HG02970 (cell line): ENCODE measurements around the gene TANK.
"Not testable (repeated sequence)": the region's sequence is repeated elsewhere in the genome, so short reads cannot be mapped to it uniquely, and the experiment has no call there.

Experiments used
- ATAC-seq: cut with Tn5 transposase; IDR thresholded peaks from one replicate; pipeline ENCODE4 v1.9.1; 2021; ENCODE audit warnings: mild to moderate bottlenecking, moderate library complexity, moderate number of reproducible peaks; ENCODE audit not compliant: unreplicated experiment, low FRiP score

TANK gene

GRCh38 chr2:161165811-161166210, 5.6 kb downstream of the TANK start:
- ATAC-seq, result no peak

DNA sequence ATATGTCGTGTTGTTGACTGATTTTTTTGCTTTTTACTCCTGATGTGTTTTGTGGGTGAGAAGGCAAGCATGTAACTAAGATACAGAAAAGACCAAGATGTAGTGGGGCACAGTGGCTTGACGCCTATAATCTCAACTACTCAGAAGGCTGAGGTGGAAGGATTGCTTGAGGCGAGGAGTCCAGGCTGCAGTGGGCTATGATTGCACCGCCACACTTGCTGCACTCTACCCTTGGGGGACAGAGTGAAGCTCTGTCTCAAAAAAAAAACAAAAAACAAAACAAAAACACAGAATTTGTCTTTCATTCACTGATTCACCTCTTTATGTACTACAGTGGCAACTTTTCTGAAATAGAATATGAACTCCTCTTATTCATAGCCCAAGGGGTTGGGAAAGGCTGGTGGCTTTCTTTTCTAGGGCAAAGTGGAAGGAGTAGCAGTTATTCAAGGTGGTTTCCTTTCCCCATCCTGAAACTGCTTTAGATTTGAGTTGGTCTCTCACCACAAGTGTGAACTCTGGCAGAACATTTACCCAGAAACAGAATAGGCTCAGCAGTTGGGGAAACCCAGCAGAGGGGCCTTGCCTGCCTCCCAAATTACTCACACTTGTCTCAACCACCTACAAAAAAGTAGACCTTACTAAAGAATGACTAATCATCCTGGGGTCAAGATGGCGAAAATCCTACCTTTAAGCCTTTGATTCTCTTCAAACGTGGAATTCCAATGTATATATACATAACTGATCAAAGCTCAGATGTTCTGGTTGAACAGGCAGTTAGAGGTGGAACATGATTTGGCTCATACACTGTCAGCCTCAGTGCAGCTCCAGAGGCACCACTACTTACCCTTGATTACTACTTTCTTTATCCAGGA, 6.5 kb downstream of the TANK start:
- ATAC-seq, result peak; percentile 78

DNA sequence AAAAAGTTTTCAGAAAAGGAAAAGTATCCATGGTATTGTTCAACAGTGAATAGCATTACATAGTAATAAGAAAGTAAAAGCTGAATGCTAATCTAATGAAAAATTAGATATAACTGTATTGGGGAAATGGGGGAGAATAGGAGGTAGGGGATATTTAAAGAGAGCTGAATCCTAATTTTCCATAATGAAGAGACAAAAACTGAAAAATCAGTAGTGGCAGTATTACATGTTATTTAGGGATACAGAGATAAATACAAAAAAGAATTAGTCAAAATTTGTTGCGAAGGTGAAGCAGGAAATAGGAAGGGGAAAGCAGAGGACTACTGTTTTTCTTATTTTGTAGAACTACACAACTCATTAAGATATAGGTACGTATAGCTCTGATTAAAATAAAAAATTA, 9.1 kb downstream of the TANK start:
- no peak for ATAC-seq

DNA sequence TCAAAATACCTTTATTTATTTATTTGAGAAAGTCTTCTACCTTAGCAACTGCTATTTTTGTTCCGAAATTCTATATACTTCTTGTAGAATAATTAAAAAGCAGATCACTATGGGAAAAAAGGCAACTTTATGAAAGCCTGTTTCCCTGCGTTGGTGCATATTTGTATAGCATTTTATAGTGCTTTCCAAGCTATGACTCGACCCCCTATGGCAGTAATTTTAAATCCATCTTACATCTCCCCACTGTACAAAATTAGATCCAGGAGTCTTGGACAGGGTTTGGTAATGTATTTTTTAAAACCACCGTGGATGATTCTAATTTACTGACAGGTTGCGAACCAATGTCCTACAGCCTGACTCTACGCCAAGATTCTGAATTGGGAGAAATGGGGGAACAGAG, 10.1 kb downstream of the TANK start:
- ATAC-seq, result no peak

DNA sequence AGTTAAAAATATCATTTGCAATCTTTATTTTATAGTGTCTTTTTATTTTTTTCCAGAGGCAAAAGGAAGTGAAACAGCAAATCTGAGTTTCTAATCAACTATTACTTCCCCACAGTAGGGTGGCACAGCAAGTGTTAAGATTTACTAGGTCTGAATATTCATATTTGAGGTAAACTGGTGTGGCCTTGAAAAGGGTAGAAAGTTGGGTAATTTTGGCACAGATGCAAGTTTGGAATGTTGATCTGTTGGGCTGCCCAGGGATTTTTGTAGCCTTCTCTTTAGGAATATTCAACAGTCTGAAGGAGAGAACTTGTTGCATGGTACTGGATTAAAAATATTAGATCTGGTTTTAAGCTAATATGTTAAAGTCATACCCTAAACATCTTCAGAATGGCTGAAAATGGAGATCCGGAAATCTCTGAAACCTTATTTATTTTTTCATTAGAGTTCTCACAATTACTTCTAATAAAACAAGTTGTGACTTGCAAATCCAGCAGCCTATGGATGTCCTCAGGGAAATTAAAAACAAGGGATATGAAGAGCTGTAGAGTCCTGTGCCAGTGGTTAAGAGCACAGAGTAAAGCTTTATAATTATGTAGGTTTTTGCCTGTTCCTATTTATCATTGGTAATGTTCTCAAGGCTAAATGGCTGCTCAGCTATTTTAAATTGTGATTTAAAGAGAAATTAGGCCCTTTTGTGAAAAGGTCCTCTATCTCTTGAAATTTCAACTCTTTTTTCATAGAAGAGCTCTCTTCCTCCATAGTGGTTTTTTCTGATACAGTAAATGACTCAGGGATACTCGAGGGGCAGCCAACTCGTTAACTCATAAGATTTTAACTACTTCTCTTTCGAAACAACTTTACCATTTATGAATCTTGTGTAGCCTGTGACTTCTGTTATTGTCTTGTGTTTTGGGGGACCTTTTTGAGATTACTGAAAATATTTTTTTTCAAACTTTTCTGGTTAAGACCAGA, 11.0 kb downstream of the TANK start:
- no peak for ATAC-seq

DNA sequence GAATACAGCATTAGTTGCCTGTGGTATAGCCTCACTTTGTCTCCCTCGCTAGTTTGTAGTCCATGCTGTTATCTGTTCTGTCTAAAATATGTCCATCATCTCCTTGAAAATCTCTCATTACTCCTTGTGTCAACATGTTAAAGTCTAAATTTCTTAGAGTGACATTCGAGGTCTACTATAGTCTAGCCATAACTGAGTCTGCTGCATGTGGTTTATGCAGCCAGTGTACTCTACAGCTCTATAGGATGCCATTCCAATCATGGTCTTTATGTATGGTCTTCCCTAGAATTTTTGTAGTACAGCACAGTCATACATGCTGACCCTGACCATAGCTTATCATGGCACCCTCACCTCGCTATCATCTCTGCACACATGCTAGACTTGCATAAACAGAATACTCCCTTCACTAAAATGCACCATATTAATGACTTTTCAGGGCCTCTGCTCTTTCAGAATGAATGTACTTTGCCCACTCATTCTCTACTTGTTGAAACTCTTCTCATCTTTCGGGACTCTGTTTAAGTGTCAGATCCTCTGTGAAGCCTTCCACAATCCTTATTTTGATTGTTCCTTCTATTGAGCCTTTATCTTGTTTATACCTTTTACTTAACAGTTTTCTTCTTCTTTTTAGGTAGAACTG, 12.8 kb downstream of the TANK start:
- no peak for ATAC-seq

- no peak for ATAC-seq
These were observed 13.4 kb downstream of the TANK start for GRCh38 chr2:161173541-161174194.

DNA sequence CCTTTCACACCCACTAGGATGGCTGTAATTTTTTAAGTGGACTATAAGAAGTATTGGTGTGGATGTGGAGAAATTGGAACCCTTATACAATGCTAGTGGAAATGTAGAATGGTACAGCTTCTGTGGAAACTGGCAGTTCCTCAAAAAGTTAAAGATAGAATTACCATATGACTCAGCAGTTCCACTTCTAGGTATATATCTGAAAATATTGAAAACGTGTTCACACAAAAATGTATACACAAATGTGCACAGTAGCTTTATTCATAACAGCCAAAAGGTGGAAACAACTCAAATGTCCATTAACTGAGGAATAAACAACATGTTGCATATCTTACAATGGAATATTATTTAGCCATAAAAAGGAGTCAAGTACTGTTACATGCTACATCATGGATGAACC, 17.7 kb downstream of the TANK start:
- ATAC-seq, result no peak

GRCh38 chr2:161178756-161179155, 18.5 kb downstream of the TANK start:
- no peak for ATAC-seq

DNA sequence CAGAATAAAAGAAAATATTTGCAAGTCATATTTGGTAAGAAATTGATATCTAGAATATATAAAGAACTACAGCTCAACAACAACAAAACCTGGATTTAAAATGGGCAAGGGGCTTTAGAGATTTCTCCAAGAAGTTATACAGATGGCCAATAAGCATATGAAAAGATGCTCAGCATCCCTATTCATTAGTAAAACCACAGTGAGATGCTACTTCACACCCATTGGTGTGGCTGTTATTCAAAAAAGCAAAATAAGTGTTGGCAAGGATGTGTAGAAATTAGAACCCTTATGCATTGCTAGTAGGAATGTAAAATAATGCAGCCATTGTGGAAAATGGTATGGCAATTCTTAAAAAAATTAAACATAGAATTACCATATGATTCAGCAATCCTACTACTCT, 29.8 kb downstream of the TANK start:
- no peak for ATAC-seq

GRCh38 chr2:161195602-161196001, 35.4 kb downstream of the TANK start:
- not testable (repeated sequence) for ATAC-seq

- peak; percentile 55 for ATAC-seq
These were observed 39.9 kb downstream of the TANK start for GRCh38 chr2:161199912-161200701.

- no peak for ATAC-seq
These were observed 44.6 kb downstream of the TANK start for GRCh38 chr2:161204846-161205245.

DNA sequence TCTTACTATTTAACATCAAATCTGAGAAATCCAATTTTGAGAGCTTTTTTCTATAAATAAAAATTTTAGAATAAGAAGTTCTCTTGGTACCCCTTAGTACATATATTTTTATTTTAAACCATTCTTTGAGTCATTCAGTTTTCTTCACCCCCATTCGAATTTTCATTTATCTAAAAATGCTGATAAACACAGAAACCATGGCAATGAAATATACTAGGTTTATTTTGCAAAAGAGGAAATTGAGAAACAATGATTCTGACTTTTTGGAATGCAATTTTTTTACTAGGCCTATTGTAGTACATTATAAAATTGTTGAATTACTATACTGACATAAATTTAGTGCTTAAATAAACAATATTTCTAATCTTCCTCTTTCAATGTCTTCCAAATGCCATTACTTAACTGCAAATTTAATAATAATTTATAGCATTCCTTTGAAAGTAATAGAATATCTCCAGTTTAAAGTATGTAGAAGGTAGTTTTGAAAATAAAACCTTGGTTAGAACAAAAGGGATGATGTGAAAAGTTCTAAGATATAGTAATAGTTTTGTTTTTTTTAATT, 46.3 kb downstream of the TANK start:
- ATAC-seq, result no peak

DNA sequence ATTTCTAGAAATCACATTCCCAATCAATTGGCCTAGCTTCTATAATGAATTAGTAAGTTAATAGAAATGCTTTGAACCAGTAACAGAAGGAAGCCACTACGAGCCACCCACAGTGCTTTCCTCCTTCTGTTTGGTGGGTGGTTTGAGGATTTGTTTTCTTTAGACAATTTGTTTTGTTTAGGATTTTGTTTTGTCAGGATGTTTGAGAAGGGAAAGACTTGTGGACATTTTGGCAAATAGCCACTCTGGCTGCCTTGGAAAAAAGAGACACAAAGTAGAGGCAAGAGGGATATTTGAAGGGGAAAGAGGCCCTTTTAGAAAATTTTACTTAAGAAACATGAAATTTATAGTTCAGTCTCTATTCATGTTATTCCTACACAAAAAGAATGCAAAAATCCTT, 47.7 kb downstream of the TANK start:
- no peak for ATAC-seq

DNA sequence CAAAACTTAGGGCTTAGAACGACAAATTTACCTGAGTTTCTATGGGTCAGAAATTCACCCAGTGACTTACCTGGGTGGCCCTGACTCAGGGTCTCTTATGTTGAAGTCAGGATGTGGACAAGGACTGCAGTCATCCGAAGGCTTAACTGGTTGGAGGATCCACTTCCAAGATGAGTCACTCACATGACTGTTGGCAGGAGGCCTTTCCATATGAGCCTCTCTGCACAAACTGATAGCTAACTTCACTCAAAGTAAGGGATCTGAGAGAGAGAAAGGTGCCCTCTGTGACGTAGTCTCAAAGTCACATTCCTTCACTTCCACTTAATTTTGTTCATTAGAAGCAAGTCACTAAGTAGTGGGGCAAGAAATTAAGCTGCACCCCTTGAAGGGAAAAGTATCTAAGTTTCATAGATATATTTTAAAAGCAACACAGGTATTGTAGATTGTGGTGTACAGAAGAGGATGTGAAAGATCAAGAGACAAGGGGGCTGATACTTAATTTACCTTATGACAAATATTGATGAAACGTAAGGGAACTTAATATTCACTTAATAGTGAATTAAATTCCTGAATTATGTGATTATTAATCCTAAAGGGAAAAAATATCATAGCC, 48.4 kb downstream of the TANK start:
- ATAC-seq, result no peak

GRCh38 chr2:161209902-161210301, 49.7 kb downstream of the TANK start:
- no peak for ATAC-seq

GRCh38 chr2:161217597-161218185, 57.5 kb downstream of the TANK start:
- no peak for ATAC-seq
